ENCODE results near the gene GRHL3. TPM values are rescaled to one million over a fixed set of nuclear protein-coding genes. Genes with fewer than 3 reads are reported as not detected.
A peak's percentile ranks its signal among the peaks of the same experiment; 100 is the strongest.

Gene GRHL3
- polyA plus RNA-seq, 4 donors, result 2.1 to 12.1 (median 4.9) TPM

- DNase-seq (ENCODE audit: low read depth in 4 of 4, low spot score in 3 of 4), result no peak
Observed at GRCh38 chr1:24366707-24367106, 47.5 kb downstream of the GRHL3 start.

DNA sequence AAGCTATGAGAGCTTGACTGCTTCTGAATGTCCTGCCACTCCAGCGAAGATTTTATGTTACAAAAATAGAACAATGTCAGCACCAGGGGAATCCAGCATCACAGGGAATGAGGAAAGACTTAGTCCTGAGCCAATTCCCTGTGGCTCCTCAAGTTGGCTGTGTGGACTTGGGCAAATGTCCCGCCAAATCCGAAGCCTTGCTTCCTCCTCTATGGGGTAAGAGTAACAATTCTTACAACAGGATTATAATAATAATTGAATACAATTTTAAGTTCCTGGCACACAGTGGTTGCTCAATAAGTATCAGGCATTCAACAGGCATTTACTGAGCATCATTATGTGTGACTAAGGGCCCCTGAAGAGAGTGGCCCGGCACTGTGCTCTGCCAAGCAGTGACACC is 50.0 kb downstream of the GRHL3 start:
- DNase-seq (ENCODE audit: low read depth in 4 of 4, low spot score in 3 of 4), result no peak

DNA sequence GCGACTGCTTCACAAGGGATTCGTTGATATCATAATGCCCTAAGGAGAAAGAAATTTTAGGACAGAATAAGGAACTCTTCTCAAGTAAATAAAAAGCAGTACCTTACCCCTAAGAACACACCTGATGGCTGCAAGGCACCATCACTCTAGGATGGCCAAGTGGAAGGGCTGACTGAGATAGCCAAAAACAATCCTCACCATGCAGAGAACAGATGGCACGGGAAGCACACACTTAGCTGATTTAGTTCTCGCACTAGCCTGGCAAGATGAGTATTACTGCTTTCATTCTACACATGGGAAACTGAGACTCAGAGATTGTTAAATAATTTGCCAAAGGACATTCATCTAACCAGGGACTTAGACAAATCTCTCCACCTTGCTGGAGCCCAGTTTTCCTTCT is 50.6 kb downstream of the GRHL3 start:
- DNase-seq (ENCODE audit: low read depth in 4 of 4, low spot score in 3 of 4), result no peak

DNA sequence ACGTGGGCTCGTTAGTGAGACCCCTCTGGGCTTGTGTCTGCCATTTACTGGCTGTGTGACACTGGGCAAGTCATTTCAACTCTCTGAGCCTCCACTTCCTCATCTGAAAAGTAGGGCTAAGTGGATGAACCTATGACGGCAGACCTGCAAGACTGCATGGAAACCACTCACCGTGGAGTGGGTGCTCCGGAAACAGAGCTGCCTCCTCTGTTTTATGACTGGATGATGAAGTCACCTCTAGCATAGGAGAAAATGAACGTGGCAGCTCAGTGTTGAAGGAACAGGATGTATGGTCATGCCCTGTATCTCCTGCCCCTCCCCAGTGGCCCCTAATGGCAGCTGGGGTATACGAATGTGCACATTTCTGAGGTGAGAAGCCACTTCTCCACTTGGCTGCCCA is 53.9 kb downstream of the GRHL3 start:
- DNase-seq (ENCODE audit: low read depth in 4 of 4, low spot score in 3 of 4), result no peak

GRCh38 chr1:24373710-24374109 is 54.6 kb downstream of the GRHL3 start:
- no peak for DNase-seq (ENCODE audit: low read depth in 4 of 4, low spot score in 3 of 4)

DNA sequence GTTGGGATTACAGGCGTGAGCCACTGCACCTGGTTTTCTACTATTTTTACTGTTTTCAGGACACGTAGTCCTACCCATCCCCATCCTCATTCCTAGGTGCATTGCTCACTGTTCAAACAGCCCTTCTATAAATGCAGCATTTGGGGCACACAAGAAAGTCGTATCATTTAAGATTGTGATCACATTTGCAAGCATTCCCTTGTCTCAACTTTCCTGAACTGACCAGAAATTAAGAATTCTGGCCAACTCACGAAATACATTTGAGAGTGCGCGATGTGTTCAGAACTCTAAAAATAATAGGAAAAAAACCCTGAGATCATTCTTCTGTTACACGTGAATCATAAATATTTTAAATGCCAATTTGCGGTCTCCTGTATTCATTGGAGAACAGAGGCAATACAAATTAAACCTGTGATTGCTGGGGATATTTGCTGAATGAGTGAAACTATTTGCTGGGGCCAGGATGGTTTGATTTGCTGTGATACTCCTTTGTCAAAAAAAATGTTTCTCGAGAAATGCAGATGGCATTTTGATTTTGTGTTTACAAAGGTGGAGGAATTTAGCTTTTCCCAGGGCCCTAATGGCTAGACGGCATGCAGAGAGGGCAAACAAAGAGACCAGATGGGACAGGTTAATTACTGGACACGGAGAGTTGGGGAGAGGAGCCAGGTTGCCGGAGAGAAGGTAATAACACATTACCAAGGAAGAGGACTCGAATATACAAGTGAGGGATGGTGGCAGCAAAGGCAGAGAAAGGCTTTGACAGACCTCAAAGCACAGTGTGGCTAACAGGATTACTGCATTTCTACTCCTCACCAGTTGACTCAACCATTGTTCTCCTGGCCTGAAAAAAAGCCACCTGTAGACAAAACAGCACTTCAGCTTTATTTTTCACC is 56.0 kb downstream of the GRHL3 start:
- no peak for DNase-seq (ENCODE audit: low read depth in 4 of 4, low spot score in 3 of 4)

DNA sequence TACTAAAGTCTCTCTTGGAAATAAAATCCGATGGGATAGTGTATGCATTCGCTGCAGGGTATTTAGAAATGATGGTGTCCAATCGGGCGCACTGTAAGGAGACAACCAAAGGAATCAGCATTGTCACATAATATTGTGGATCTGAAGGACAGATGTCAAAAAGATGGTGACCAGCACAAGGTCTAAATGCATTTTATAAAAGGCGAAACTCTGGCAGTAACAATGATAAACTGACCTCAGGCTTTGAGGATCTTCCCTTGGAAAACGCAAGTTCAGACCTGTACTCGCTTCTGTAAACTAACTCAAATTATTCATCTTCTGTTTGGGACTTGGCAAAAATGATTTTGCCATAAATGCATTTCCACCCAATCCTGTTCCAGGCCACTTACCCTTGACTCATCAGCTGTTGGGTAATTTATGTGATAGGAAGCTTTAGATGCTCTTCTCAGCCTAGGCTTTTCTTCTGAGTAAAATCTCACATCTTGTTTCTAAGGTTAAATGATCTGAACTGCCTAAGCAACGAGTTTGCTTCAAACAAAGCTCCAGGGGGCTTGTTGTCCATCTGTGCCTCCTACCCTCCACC is 60.7 kb downstream of the GRHL3 start:
- no peak for DNase-seq (ENCODE audit: low read depth in 4 of 4, low spot score in 3 of 4)

GRCh38 chr1:24380508-24380907 is 61.4 kb downstream of the GRHL3 start:
- no peak for DNase-seq (ENCODE audit: low read depth in 4 of 4, low spot score in 3 of 4)

GRCh38 chr1:24381256-24381655 is 62.1 kb downstream of the GRHL3 start:
- DNase-seq (ENCODE audit: low read depth in 4 of 4, low spot score in 3 of 4), result no peak

DNA sequence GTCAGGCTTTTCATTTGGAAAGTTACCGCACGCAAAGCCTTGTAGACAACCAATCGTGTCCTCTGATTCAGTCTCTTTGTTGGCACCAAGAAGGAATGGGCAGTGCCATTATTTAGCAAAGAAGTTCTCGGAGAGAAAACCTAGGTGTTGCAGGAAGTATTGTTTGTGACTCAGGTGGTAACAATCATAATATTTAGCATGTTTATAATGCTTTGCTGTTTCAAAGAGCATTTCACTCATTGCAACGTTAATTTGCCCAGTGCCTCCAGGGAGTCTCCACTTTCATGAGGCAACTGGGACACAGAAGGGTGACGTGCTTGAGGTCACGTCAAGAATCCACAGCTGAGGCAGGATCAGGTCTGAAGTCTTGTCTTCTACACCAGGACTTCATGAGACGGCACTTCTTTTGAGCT is 63.0 kb downstream of the GRHL3 start:
- DNase-seq (ENCODE audit: low read depth in 4 of 4, low spot score in 3 of 4), result no peak

DNA sequence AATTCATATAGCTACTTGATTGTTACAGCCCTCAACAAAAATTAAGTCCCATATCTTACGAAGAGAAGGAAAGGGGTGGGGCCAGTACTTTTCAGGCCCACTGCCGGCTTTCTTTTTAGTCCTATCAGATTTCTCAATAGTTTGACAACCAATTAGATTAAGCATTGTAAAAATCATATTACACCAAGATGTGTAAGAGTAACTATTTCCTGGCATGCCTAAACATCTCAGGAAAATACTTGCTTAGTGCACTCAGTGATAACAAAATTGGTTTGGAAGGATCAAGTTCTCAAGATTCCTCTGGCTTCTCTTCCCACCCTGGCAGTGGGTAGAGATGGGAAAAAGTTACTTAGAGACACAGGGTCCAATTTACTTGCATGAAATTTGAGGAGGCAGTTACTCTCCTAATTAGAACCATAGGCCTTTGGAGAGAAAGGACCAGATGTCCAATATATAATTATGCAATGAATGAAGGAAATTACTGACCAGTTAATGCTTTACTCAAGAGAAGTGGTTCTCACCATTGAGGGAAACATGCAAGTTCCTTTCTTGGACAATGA is 64.3 kb downstream of the GRHL3 start:
- DNase-seq (ENCODE audit: low read depth in 4 of 4, low spot score in 3 of 4), result no peak

DNA sequence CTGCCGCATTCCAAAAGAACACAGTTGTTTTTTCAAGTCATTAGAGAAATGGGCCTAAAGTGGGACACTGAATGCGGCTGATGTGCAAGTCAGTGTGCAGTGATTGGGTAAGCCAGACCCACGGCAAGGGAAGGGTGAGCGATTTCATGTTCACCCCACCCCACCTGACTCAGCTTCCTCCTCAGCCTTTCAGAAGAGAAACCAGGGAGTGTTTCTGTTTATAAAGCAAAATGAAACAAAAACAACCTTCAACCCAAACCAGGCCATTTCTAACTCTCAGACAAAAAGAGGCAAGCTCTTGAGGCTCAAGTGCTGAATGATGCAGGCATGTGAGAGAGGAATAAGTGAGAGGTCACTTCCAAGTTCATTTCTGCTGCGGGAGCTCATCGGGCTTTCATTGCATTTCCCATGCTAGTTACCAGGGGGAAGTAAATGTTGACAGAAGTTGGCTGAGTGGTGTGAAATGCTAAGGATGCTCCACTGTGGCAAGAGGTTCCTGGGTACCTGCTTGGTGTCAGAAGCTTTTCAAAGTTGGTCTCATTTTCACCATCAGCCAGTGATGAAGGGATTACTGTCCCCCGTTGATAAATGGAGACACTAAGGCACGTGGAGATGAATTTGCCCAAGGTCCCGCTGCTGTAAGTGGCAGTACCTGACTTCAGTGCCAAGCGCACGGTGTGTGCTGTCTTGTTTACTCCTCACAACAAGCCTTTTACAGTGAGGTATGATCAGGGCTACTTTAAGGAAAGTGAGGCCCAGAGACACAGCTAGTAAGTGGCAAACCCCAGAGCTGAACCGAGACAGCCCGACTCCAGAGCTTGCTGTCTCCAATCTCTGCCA is 65.3 kb downstream of the GRHL3 start:
- no peak for DNase-seq (ENCODE audit: low read depth in 4 of 4, low spot score in 3 of 4)

DNA sequence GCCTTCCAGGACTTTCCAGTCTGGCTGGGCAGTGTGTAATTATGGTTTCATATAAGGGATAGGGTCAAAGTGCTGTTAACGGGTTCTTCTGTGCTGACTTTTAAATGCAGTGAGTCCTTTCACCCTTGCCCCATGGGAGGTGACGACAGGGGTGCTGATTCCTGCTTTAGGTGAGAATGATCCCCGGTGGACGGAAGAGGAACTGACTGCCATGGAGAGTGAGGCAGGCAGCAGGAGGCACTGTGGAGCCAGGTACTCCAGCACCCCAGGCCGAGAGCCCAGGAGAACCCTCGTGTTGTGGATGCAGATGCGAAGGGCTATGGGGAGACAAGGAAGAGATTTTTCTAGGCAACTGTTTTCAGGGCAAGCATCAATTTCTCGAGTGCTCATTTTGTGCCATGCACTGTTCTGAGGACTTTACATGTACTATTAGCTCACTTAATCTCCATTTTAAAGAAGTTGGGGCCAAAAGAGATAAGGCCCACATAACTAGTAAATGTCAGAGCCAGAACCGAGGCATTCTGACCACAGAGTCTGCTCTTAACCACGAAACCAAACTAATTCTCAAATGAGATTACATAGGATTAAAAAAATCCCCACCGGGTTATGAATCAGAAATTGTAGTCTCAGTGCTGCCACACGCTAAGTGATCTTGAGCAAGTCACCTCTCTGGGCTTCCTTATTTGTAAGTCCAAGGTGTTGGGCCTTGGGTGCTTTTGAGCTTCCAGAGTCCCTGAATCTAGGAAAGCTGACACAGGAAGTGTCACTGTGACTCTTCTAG is 66.2 kb downstream of the GRHL3 start:
- DNase-seq (ENCODE audit: low read depth in 4 of 4, low spot score in 3 of 4), result no peak

DNA sequence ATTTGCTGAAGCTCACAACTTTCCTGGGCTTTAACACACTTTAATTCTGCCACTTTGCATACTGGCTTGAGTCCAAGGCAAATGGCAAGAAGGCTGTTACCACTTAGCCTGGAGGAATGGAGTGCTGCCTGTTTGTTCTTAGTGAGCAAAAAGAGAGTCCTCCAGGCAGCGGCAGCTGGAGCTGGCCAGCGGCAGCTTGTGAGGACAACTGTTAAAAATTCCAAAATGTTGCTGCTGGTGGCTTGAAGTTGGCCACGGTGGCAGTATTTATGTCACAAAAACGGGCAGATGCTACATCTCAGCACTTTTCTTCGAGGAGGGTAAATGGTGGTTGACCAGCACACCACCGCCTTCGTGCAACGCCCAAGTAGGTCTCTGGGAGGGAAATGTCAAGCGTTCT is 67.1 kb downstream of the GRHL3 start:
- DNase-seq (ENCODE audit: low read depth in 4 of 4, low spot score in 3 of 4), result no peak

GRCh38 chr1:24386931-24387330 is 67.8 kb downstream of the GRHL3 start:
- DNase-seq (ENCODE audit: low read depth in 4 of 4, low spot score in 3 of 4), result no peak

DNA sequence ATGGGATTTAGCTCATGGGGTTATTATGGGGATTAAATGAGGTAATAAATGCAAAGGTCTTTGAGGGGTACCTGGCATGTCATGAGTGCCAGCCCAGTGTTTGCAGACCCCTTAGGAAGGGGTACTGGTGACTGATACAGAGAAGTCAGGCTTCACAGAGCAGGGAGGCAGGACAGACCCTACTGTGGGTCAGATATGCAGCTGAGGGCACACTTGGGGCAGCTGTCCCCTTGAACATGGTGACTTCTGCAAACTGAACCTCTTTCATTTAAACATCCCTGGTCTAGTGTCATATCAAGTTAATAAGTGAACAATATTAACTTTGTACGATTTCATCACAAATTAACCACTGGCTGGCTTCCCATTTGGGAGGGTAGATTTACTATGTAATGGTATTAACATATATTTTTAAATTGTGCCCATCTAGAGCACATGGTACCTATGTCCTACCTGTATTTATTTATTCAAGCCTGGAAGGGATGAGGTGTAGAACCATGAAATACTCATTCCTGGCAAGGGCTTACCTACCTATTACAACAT is 68.5 kb downstream of the GRHL3 start:
- DNase-seq (ENCODE audit: low read depth in 4 of 4, low spot score in 3 of 4), result no peak

GRCh38 chr1:24388331-24388885 is 69.3 kb downstream of the GRHL3 start:
- DNase-seq (ENCODE audit: low read depth in 4 of 4, low spot score in 3 of 4), result no peak

DNA sequence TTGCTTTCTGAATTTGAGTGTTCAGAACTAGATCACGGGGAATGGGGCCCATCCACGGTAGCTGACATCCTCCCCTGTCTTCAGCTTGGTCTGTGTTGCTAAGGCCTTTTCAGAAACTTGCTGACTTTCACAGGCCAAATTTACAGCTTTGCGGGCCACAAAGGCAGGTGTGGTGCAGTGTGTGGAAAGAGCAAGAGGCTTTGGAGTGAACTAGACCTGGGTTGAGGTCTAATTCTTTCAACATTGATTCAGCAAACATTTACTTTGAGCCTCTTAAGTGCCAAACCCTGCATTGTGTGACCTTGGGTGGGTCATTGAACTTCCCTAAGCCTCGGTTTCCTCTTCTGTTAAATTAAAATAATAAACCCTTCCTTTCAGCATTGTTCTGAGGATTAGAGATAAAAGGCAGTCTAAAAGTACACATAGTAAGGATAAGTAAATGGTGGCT is 70.1 kb downstream of the GRHL3 start:
- DNase-seq (ENCODE audit: low read depth in 4 of 4, low spot score in 3 of 4), result no peak

- peak in 1 of 4 donors; percentile 70 for DNase-seq (ENCODE audit: low read depth in 4 of 4, low spot score in 3 of 4)
Observed at GRCh38 chr1:24390924-24391782, 72.0 kb downstream of the GRHL3 start.
